Lower leg skin (tissue), 3 donors: ENCODE results near the gene PEX11G.

Experiments
- POLR2A ChIP-seq, 2 donors: fragments of 450-650 bp; IDR thresholded peaks; one replicate each; pipeline ENCODE4 v1.6.1; 2016 to 2017; ENCODE audit warnings: antibody characterized with exemption in 2 of 2, mild to moderate bottlenecking in 1 of 2, moderate library complexity in 1 of 2
- TF ChIP-seq, protein P1 (sequence below), 3 donors: fragments of 450-650 bp; IDR thresholded peaks; one replicate each; pipeline ENCODE4 v1.5.1; 2016; ENCODE audit warnings: antibody characterized with exemption in 3 of 3, mild to moderate bottlenecking in 3 of 3, moderate library complexity in 2 of 3

DNA sequence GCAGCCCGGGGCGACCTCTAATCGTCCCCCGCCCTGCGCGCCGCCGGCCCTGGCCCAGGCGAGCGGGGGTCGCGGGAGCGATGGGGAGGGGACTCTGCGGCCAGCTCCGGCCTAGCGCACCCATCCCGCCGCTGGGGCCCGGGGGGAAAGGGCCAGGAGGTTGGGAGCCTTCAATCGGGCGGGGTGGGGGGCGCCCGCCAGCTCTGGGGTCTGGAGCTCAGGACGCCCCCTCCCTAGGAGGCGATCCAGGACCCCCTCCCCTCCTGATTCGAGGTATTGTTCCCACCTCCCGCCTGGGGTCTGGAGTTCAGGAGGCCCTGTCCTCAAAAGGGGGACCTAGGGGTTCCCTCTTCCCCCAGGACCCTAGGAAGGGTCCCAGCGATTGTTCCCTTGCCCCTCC, 27.5 kb upstream of the PEX11G start:
- TF ChIP-seq POLR2A (IDR thresholded peaks at IDR 0.05): no peak
- TF ChIP-seq, protein P1, sequence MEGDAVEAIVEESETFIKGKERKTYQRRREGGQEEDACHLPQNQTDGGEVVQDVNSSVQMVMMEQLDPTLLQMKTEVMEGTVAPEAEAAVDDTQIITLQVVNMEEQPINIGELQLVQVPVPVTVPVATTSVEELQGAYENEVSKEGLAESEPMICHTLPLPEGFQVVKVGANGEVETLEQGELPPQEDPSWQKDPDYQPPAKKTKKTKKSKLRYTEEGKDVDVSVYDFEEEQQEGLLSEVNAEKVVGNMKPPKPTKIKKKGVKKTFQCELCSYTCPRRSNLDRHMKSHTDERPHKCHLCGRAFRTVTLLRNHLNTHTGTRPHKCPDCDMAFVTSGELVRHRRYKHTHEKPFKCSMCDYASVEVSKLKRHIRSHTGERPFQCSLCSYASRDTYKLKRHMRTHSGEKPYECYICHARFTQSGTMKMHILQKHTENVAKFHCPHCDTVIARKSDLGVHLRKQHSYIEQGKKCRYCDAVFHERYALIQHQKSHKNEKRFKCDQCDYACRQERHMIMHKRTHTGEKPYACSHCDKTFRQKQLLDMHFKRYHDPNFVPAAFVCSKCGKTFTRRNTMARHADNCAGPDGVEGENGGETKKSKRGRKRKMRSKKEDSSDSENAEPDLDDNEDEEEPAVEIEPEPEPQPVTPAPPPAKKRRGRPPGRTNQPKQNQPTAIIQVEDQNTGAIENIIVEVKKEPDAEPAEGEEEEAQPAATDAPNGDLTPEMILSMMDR (IDR thresholded peaks at IDR 0.05): no peak
